Measurements from ENCODE around the gene EBF3.

GRCh38 chr10:129866894-129867293, 97.2 kb downstream of the EBF3 start:
- TF ChIP-seq CTCF (conservative IDR thresholded peaks at IDR 0.05) (no peak), EZH2 (IDR thresholded peaks at IDR 0.05; ENCODE audit: low read depth) (no peak)

Measured in PC-9 (cell line).